Breast epithelium (tissue), 3 donors: Measurements from ENCODE around the gene ZNF669.

Source experiments
- POLR2A ChIP-seq: fragments of 450-650 bp; IDR thresholded peaks from one replicate; pipeline ENCODE4 v1.6.1; 2016; ENCODE audit warnings: antibody characterized with exemption, mild to moderate bottlenecking, moderate library complexity
- POLR2AphosphoS5 ChIP-seq, 3 donors: sonication (generic); formaldehyde crosslinking; IDR thresholded peaks; one replicate each; pipeline ENCODE4 v1.6.1; 2017; ENCODE audit warnings: antibody characterized with exemption in 3 of 3
- TF ChIP-seq, protein P1 (sequence below), 3 donors: fragments of 450-650 bp; IDR thresholded peaks; one replicate each; pipeline ENCODE4 v1.5.1; 2016 to 2017; ENCODE audit warnings: antibody characterized with exemption in 3 of 3, mild to moderate bottlenecking in 3 of 3, moderate library complexity in 3 of 3

DNA sequence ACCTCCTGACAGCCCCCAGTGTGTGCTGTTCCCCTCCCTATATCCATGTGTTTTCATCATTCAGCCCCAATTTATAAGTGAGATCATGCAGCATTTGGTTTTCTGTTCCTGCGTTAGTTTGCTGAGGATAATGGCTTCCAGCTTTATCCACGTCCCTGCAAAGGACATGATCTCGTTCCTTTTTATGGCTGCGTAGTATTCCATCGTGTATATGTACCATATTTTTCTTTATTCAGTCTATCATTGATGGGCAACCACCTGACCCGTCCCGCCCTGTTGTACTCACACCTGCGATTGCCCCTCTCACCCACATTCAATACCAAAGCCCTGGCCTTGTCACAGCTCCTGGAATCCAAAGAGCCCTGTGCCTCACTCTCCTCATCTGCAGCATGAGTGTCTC, 19.4 kb downstream of the ZNF669 start:
- TF ChIP-seq, protein P1, sequence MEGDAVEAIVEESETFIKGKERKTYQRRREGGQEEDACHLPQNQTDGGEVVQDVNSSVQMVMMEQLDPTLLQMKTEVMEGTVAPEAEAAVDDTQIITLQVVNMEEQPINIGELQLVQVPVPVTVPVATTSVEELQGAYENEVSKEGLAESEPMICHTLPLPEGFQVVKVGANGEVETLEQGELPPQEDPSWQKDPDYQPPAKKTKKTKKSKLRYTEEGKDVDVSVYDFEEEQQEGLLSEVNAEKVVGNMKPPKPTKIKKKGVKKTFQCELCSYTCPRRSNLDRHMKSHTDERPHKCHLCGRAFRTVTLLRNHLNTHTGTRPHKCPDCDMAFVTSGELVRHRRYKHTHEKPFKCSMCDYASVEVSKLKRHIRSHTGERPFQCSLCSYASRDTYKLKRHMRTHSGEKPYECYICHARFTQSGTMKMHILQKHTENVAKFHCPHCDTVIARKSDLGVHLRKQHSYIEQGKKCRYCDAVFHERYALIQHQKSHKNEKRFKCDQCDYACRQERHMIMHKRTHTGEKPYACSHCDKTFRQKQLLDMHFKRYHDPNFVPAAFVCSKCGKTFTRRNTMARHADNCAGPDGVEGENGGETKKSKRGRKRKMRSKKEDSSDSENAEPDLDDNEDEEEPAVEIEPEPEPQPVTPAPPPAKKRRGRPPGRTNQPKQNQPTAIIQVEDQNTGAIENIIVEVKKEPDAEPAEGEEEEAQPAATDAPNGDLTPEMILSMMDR (IDR thresholded peaks at IDR 0.05): no peak
- no peak for TF ChIP-seq POLR2AphosphoS5 (IDR thresholded peaks at IDR 0.05)
- TF ChIP-seq POLR2A: no peak
